WTC11 (cell line): ENCODE measurements around the gene FOXS1. TPM values are rescaled to one million over a fixed set of nuclear protein-coding genes. Genes with fewer than 3 reads are reported as not detected.
A peak's percentile ranks its signal among the peaks of the same experiment; 100 is the strongest.

Experiments used
- ATAC-seq: fragments of 200-7000 bp; cut with Tn5 transposase; 2 replicates; pipeline ENCODE4 v1.10.0; 2021; ENCODE audit warnings: mild to moderate bottlenecking, moderate library complexity
- CTCF ChIA-PET: fragments of 300-600 bp; sonication (Branson Sonifier 250); formaldehyde crosslinking; loops from one replicate; lab custom pipeline; 2021; ENCODE audit warnings: antibody characterized with exemption; lab: Charles Lee
- POLR2A ChIA-PET: fragments of 350-600 bp; sonication (Branson Sonifier 250); formaldehyde crosslinking; loops from one replicate; lab custom pipeline; 2021; ENCODE audit warnings: antibody characterized with exemption; lab: Charles Lee
- DNase-seq: peaks from one replicate; pipeline ENCODE4 v3.0.0; 2021; ENCODE audit warnings: low spot score
- H3K27ac Mint-ChIP-seq: 2 replicates; pipeline ENCODE4 v1.8.0; 2021; ENCODE audit warnings: mixed read lengths
- H3K27me3 Mint-ChIP-seq: 2 replicates; pipeline ENCODE4 v1.8.0; 2021; ENCODE audit warnings: low read depth, mild to moderate bottlenecking, moderate library complexity, mixed read lengths
- H3K36me3 Mint-ChIP-seq: 2 replicates; pipeline ENCODE4 v1.8.0; 2021; ENCODE audit warnings: mixed read lengths
- H3K4me1 Mint-ChIP-seq: 2 replicates; pipeline ENCODE4 v1.8.0; 2022; ENCODE audit warnings: mixed read lengths
- H3K4me3 Mint-ChIP-seq: 2 replicates; pipeline ENCODE4 v1.8.0; 2021; ENCODE audit warnings: mild to moderate bottlenecking, moderate library complexity, mixed read lengths
- H3K9me3 Mint-ChIP-seq: 2 replicates; pipeline ENCODE4 v1.8.0; 2021; ENCODE audit warnings: mixed read lengths
- FOXK1 ChIP-seq: sonication (generic); formaldehyde crosslinking; IDR thresholded peaks from 2 replicates; pipeline ENCODE4 v1.8.0; 2022; ENCODE audit warnings: mild to moderate bottlenecking, moderate library complexity, missing genetic modification reagents
- FOXP1 ChIP-seq: sonication (generic); formaldehyde crosslinking; IDR thresholded peaks from 2 replicates; pipeline ENCODE4 v1.8.0; 2022; ENCODE audit warnings: missing genetic modification reagents, mild to moderate bottlenecking, moderate library complexity, borderline replicate concordance
- KAT7 ChIP-seq: sonication (generic); formaldehyde crosslinking; IDR thresholded peaks from 2 replicates; pipeline ENCODE4 v1.8.1; 2023; ENCODE audit warnings: missing genetic modification reagents, mild to moderate bottlenecking, borderline replicate concordance
- NR3C1 ChIP-seq: sonication (generic); formaldehyde crosslinking; conservative IDR thresholded peaks from 2 replicates; pipeline ENCODE4 v1.8.1; 2023; ENCODE audit warnings: low read depth, mild to moderate bottlenecking, missing genetic modification reagents
- PRRX2 ChIP-seq: fragments of 250-450 bp; sonication (Bioruptor Pico); IDR thresholded peaks from 2 replicates; pipeline ENCODE4 v1.8.0; 2021; ENCODE audit warnings: mild to moderate bottlenecking
- TCF7 ChIP-seq: sonication (generic); formaldehyde crosslinking; IDR thresholded peaks from 2 replicates; pipeline ENCODE4 v1.8.0; 2022; ENCODE audit warnings: mild to moderate bottlenecking, low read depth, missing genetic modification reagents, moderate library complexity
- TP53 ChIP-seq: sonication (generic); formaldehyde crosslinking; IDR thresholded peaks from 2 replicates; pipeline ENCODE4 v1.8.1; 2023; ENCODE audit warnings: mild to moderate bottlenecking, missing genetic modification reagents
- ZBTB21 ChIP-seq: sonication (generic); formaldehyde crosslinking; IDR thresholded peaks from 2 replicates; pipeline ENCODE4 v1.8.1; 2023; ENCODE audit warnings: mild to moderate bottlenecking, missing genetic modification reagents, borderline replicate concordance
- ZNF138 ChIP-seq: sonication (generic); formaldehyde crosslinking; conservative IDR thresholded peaks from 2 replicates; pipeline ENCODE4 v1.8.1; 2022; ENCODE audit warnings: mild to moderate bottlenecking, moderate library complexity, missing genetic modification reagents
- ZNF317 ChIP-seq: sonication (generic); formaldehyde crosslinking; IDR thresholded peaks from 2 replicates; pipeline ENCODE4 v1.8.1; 2023; ENCODE audit warnings: low read depth, mild to moderate bottlenecking, moderate library complexity, missing genetic modification reagents, borderline replicate concordance
- ZNF671 ChIP-seq: fragments of 250-450 bp; sonication (Bioruptor Pico); IDR thresholded peaks from 2 replicates; pipeline ENCODE4 v1.8.0; 2021; ENCODE audit warnings: mild to moderate bottlenecking
- total RNA-seq: library from RNA; stranded (reverse); gene quantifications from 3 replicates; pipeline ENCODE4 v1.2.3, GENCODE V29; 2021
- TF ChIP-seq, protein P1 (sequence below): fragments of 250-450 bp; sonication (Bioruptor Pico); IDR thresholded peaks from 2 replicates; pipeline ENCODE4 v1.9.0; 2021; ENCODE audit warnings: moderate library complexity, mild to moderate bottlenecking, inconsistent platforms, borderline replicate concordance
- TF ChIP-seq, protein P2 (sequence below): fragments of 250-450 bp; sonication (Bioruptor Pico); IDR thresholded peaks from 2 replicates; pipeline ENCODE4 v2.1.2; 2022; ENCODE audit warnings: mild to moderate bottlenecking, moderate library complexity
- TF ChIP-seq, protein P3 (sequence below): fragments of 250-450 bp; sonication (Bioruptor Pico); conservative IDR thresholded peaks from 2 replicates; pipeline ENCODE4 v1.9.0; 2021; ENCODE audit warnings: mild to moderate bottlenecking
- TF ChIP-seq, protein P4 (sequence below): sonication (generic); formaldehyde crosslinking; IDR thresholded peaks from 2 replicates; pipeline ENCODE4 v1.8.1; 2022; ENCODE audit warnings: mild to moderate bottlenecking, moderate library complexity, missing genetic modification reagents
- TF ChIP-seq, protein P5 (sequence below): sonication (generic); formaldehyde crosslinking; IDR thresholded peaks from 2 replicates; pipeline ENCODE4 v1.8.1; 2023; ENCODE audit warnings: mild to moderate bottlenecking, missing genetic modification reagents, moderate library complexity
- TF ChIP-seq, protein P6 (sequence below): sonication (generic); formaldehyde crosslinking; IDR thresholded peaks from 2 replicates; pipeline ENCODE4 v1.8.0; 2022; ENCODE audit warnings: mild to moderate bottlenecking, missing genetic modification reagents
- TF ChIP-seq, protein P7 (sequence below): fragments of 250-450 bp; sonication (Bioruptor Pico); IDR thresholded peaks from 2 replicates; pipeline ENCODE4 v1.9.0; 2021; ENCODE audit warnings: mild to moderate bottlenecking

The FOXS1 gene
- total RNA-seq, 1 experiment from 2014 or later, result not detected

DNA sequence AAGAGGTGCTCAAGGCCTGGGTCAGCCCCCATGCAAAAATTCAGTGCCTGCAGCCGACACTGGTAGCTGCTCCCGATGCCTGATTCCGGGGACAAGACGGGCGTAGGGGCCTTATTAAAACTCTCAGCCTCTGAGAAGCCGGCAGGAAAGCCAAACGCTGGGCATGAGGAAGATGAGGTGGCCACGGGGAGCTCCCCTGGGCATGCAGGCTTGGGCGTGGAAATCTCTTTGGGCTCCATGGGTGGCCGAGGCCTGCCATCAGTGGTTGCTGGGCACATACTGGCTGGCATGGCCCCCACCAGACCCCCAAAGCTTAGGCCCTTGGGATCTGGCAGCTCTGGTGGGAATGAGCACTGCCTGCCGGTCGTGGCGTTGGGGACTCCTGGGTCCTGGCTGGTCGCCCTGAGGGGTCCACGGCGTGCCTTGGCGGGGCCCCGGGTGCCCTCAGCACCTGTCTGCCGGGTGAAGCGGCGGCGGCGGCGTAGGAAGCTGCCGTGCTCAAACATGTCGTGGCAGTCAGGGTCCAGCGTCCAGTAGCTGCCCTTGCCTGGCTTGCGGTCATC is 586 bp downstream of the FOXS1 start:
- H3K9me3 Mint-ChIP-seq, result no peaks in the 10 kb centered on the region
- POLR2A ChIA-PET, result interaction anchor here (0.6 kb wide), 1 partner anchor 282 kb away, joined by 3 read pairs; no protein-coding TSS in a partner anchor
- H3K27ac Mint-ChIP-seq, result no peak overlapping the region
- DNase-seq, result no peak
- peaks cover 15% of the 10 kb centered on the region for H3K27me3 Mint-ChIP-seq
- no peak overlapping the region for H3K4me3 Mint-ChIP-seq
- TF ChIP-seq, protein P1, sequence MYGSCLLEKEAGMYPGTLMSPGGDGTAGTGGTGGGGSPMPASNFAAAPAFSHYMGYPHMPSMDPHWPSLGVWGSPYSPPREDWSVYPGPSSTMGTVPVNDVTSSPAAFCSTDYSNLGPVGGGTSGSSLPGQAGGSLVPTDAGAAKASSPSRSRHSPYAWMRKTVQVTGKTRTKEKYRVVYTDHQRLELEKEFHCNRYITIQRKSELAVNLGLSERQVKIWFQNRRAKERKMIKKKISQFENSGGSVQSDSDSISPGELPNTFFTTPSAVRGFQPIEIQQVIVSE (CRISPR knock-in tag), result no peak
- no peak for TF ChIP-seq PRRX2
- TF ChIP-seq, protein P2, sequence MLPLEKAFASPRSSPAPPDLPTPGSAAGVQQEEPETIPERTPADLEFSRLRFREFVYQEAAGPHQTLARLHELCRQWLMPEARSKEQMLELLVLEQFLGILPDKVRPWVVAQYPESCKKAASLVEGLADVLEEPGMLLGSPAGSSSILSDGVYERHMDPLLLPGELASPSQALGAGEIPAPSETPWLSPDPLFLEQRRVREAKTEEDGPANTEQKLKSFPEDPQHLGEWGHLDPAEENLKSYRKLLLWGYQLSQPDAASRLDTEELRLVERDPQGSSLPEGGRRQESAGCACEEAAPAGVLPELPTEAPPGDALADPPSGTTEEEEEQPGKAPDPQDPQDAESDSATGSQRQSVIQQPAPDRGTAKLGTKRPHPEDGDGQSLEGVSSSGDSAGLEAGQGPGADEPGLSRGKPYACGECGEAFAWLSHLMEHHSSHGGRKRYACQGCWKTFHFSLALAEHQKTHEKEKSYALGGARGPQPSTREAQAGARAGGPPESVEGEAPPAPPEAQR (CRISPR knock-in tag), result no peak
- TF ChIP-seq NR3C1, result no peak
- no peak for TF ChIP-seq ZBTB21 (CRISPR knock-in tag)
- TF ChIP-seq FOXP1 (CRISPR knock-in tag), result 0 out of 2 replicates have a peak, but pooled peaks have one; percentile 51
- no peak for TF ChIP-seq KAT7
- TF ChIP-seq ZNF317 (CRISPR knock-in tag), result no peak
- peaks cover 25% of the 10 kb centered on the region for H3K4me1 Mint-ChIP-seq
- ATAC-seq, result no peak
- no peaks in the 10 kb centered on the region for H3K36me3 Mint-ChIP-seq
- CTCF ChIA-PET, result interaction anchor here (0.8 to 3.9 kb wide), 11 partner anchors 8 to 285 kb away, joined by 3 to 38 read pairs (median 3); partner anchors contain the start of gene PDRG1

DNA sequence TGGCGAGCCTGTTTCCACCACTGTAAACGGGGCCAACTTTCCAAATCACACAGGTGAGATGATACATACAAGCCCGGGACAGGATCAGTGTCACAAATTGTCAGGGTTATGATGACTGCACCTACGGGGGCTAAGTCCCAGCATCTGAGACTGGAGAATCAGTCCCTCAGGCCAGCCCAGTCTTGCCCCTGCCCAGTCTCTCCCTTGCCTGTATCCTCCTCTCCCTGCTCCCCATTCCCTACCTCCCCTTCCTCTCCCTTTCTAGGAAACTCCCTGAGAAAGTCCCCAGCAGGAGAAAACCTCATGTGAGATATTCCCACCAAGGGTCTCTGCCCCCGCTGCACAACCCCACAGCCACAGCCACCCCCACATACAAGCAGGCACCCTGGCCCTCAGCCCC is 1.5 kb downstream of the FOXS1 start:
- POLR2A ChIA-PET, result interaction anchor here (0.6 kb wide), 1 partner anchor 184 kb away, joined by 4 read pairs; no protein-coding TSS in a partner anchor
- TF ChIP-seq, protein P3, sequence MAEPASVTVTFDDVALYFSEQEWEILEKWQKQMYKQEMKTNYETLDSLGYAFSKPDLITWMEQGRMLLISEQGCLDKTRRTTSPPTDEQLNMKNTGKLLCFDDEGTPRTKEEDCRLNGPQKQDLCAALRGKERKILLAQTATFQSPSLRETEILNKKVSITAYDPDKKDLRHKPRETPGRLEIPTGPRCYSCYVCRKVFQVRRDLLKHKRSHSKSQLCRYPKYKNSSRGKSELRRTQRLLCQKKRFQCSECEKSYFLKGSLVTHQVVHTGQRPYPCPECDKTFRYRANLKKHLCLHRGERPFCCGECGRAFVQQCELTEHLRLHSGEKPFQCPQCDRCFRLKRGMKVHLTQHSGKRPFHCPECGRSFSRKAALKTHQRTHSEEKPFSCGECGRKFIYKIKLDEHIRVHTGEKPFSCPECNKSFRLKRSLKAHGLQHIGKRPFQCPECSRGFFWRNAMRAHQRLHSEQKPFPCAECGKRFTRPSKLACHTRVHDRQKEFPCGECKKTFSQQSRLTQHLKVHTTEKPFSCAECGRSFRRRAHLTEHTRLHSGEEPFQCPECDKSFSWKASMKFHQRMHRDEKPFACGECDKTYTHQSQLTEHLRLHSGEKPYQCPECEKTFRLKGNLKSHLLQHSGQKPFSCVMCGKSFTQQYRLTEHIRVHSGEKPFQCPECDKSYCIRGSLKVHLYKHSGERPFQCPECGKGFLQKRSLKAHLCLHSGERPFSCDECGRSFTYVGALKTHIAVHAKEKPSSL (CRISPR knock-in tag), result no peak
- TF ChIP-seq TCF7 (CRISPR knock-in tag), result no peak
- TF ChIP-seq, protein P4, sequence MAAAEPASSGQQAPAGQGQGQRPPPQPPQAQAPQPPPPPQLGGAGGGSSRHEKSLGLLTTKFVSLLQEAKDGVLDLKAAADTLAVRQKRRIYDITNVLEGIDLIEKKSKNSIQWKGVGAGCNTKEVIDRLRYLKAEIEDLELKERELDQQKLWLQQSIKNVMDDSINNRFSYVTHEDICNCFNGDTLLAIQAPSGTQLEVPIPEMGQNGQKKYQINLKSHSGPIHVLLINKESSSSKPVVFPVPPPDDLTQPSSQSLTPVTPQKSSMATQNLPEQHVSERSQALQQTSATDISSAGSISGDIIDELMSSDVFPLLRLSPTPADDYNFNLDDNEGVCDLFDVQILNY (CRISPR knock-in tag), result no peak
- TF ChIP-seq, all 79 proteins: peak for 0
- Mint-ChIP-seq H3K27me3 (peaks cover 6% of the 10 kb centered on the region), H3K4me3 (no peak overlapping the region), H3K9me3 (no peaks in the 10 kb centered on the region), H3K4me1 (peaks cover 25% of the 10 kb centered on the region), H3K27ac (no peak overlapping the region), H3K36me3 (no peaks in the 10 kb centered on the region)
- CTCF ChIA-PET, result interaction anchor here (1.2 to 2.1 kb wide), 2 partner anchors 8 to 9 kb away, joined by 3 to 20 read pairs; no protein-coding TSS in a partner anchor
- ATAC-seq, result no peak
- no peak for DNase-seq

DNA sequence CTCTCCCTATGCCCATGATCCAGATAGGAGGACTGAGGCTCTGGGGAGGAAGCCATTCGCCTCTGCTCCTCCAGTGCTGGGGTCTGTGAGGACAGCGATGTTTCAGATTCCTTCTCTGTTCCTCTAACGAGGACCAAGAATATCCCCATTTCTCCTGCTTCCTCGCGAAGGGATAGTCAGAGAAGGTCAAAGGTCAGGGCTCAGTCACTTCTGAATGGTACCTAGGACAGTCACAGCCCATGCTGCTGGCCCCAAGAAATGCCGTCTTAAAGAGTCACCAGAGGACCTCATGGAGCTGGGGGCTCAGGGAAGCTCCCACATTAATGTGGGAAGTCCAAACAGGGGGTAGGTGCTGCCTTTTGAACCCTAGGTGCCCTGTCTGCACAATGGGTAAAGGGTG is 2.1 kb downstream of the FOXS1 start:
- Mint-ChIP-seq H3K9me3 (no peaks in the 10 kb centered on the region), H3K4me1 (peaks cover 25% of the 10 kb centered on the region), H3K4me3 (no peak overlapping the region), H3K27me3 (no peaks in the 10 kb centered on the region), H3K36me3 (no peaks in the 10 kb centered on the region), H3K27ac (no peak overlapping the region)
- ATAC-seq (no peak), DNase-seq (no peak)
- POLR2A ChIA-PET, result interaction anchor here (0.6 kb wide), 1 partner anchor 184 kb away, joined by 4 read pairs; no protein-coding TSS in a partner anchor
- CTCF ChIA-PET, result interaction anchor here (1.2 to 2.4 kb wide), 4 partner anchors 9 to 20 kb away, joined by 3 to 20 read pairs (median 9); no protein-coding TSS in a partner anchor
- TF ChIP-seq FOXP1 (CRISPR knock-in tag), result no peak
- TF ChIP-seq FOXK1 (CRISPR knock-in tag), result no peak
- TF ChIP-seq ZNF671 (CRISPR knock-in tag), result no peak
- TF ChIP-seq, protein P5, sequence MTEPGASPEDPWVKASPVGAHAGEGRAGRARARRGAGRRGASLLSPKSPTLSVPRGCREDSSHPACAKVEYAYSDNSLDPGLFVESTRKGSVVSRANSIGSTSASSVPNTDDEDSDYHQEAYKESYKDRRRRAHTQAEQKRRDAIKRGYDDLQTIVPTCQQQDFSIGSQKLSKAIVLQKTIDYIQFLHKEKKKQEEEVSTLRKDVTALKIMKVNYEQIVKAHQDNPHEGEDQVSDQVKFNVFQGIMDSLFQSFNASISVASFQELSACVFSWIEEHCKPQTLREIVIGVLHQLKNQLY (CRISPR knock-in tag), result no peak
- no peak for TF ChIP-seq ZBTB21 (CRISPR knock-in tag)
- TF ChIP-seq ZNF317 (CRISPR knock-in tag), result no peak
- TF ChIP-seq ZNF138 (CRISPR knock-in tag), result no peak
- TF ChIP-seq, protein P6, sequence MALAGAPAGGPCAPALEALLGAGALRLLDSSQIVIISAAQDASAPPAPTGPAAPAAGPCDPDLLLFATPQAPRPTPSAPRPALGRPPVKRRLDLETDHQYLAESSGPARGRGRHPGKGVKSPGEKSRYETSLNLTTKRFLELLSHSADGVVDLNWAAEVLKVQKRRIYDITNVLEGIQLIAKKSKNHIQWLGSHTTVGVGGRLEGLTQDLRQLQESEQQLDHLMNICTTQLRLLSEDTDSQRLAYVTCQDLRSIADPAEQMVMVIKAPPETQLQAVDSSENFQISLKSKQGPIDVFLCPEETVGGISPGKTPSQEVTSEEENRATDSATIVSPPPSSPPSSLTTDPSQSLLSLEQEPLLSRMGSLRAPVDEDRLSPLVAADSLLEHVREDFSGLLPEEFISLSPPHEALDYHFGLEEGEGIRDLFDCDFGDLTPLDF (CRISPR knock-in tag), result no peak
- TF ChIP-seq TP53 (CRISPR knock-in tag), result no peak
- TF ChIP-seq, protein P7, sequence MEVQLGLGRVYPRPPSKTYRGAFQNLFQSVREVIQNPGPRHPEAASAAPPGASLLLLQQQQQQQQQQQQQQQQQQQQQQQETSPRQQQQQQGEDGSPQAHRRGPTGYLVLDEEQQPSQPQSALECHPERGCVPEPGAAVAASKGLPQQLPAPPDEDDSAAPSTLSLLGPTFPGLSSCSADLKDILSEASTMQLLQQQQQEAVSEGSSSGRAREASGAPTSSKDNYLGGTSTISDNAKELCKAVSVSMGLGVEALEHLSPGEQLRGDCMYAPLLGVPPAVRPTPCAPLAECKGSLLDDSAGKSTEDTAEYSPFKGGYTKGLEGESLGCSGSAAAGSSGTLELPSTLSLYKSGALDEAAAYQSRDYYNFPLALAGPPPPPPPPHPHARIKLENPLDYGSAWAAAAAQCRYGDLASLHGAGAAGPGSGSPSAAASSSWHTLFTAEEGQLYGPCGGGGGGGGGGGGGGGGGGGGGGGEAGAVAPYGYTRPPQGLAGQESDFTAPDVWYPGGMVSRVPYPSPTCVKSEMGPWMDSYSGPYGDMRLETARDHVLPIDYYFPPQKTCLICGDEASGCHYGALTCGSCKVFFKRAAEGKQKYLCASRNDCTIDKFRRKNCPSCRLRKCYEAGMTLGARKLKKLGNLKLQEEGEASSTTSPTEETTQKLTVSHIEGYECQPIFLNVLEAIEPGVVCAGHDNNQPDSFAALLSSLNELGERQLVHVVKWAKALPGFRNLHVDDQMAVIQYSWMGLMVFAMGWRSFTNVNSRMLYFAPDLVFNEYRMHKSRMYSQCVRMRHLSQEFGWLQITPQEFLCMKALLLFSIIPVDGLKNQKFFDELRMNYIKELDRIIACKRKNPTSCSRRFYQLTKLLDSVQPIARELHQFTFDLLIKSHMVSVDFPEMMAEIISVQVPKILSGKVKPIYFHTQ (CRISPR knock-in tag), result no peak
